HG02623 (cell line): ENCODE data around the gene STPG2.

ENCODE experiments used
- ATAC-seq: cut with Tn5 transposase; IDR thresholded peaks from one replicate; pipeline ENCODE4 v1.9.1; 2021; ENCODE audit warnings: moderate library complexity; ENCODE audit not compliant: unreplicated experiment

The STPG2 gene

GRCh38 chr4:98094118-98094517, 49.2 kb downstream of the STPG2 start:
- no peak for ATAC-seq

GRCh38 chr4:98093662-98094061, 49.6 kb downstream of the STPG2 start:
- ATAC-seq, result no peak

- no peak for ATAC-seq
Observed at GRCh38 chr4:98092833-98093439, 50.3 kb downstream of the STPG2 start.

- no peak for ATAC-seq
Observed at GRCh38 chr4:98081936-98082335, 61.3 kb downstream of the STPG2 start.

GRCh38 chr4:98068495-98068894, 74.8 kb downstream of the STPG2 start:
- ATAC-seq, result no peak

- no peak for ATAC-seq
Observed at GRCh38 chr4:98055800-98056501, 87.3 kb downstream of the STPG2 start.

GRCh38 chr4:98046665-98047064, 96.6 kb downstream of the STPG2 start:
- no peak for ATAC-seq

GRCh38 chr4:98030059-98030458, 113.2 kb downstream of the STPG2 start:
- ATAC-seq, result no peak

- no peak for ATAC-seq
Observed at GRCh38 chr4:98027827-98028226, 115.4 kb downstream of the STPG2 start.

- no peak for ATAC-seq
Observed at GRCh38 chr4:98026362-98026761, 116.9 kb downstream of the STPG2 start.

- ATAC-seq, result no peak
Observed at GRCh38 chr4:98006814-98007412, 136.4 kb downstream of the STPG2 start.

- ATAC-seq, result no peak
Observed at GRCh38 chr4:98006060-98006459, 137.2 kb downstream of the STPG2 start.

GRCh38 chr4:98000940-98001339, 142.3 kb downstream of the STPG2 start:
- ATAC-seq, result no peak

- ATAC-seq, result no peak
Observed at GRCh38 chr4:97998203-97998602, 145.1 kb downstream of the STPG2 start.

- ATAC-seq, result no peak
Observed at GRCh38 chr4:97994765-97995465, 148.4 kb downstream of the STPG2 start.

GRCh38 chr4:97990409-97990808, 152.9 kb downstream of the STPG2 start:
- ATAC-seq, result no peak

- no peak for ATAC-seq
Observed at GRCh38 chr4:97987019-97987648, 156.1 kb downstream of the STPG2 start.

- ATAC-seq, result no peak
Observed at GRCh38 chr4:97984545-97985131, 158.6 kb downstream of the STPG2 start.

GRCh38 chr4:97978791-97979488, 164.3 kb downstream of the STPG2 start:
- ATAC-seq, result no peak

- no peak for ATAC-seq
Observed at GRCh38 chr4:97953171-97953941, 189.9 kb downstream of the STPG2 start.
